Left renal pelvis (tissue), 4 donors: ENCODE data around the gene GSX2. TPM values are rescaled to one million over a fixed set of nuclear protein-coding genes. Genes with fewer than 3 reads are reported as not detected.
"Not testable (repeated sequence)": the region's sequence is repeated elsewhere in the genome, so short reads cannot be mapped to it uniquely, and the experiment has no call there.

Experiments used
- DNase-seq, 4 donors: peaks; one replicate each; pipeline ENCODE4 v3.0.0-alpha.2; 2013; ENCODE audit warnings: low read depth in 4 of 4, low spot score in 3 of 4
- polyA plus RNA-seq, 4 donors: library from polyadenylated mRNA; unstranded; fragments of 120-200 nt; gene quantifications; one replicate each; pipeline ENCODE4 v1.2.1, GENCODE V29; 2013; ENCODE audit not compliant: insufficient read length in 4 of 4

GSX2 gene
- polyA plus RNA-seq = not detected

GRCh38 chr4:54099748-54100574 is at the start of gene GSX2:
Gene GSX2 (plus strand): TSS chr4:54100163. CDS start chr4:54100345, 182 bp downstream.
- DNase-seq = no peak

- no peak for DNase-seq
Observed at GRCh38 chr4:54050214-54050904, 49.6 kb upstream of the GSX2 start.

- DNase-seq = not testable (repeated sequence)
Observed at GRCh38 chr4:54053322-54053721, 46.6 kb upstream of the GSX2 start.

GRCh38 chr4:54054501-54054900 is 45.5 kb upstream of the GSX2 start:
- no peak for DNase-seq

GRCh38 chr4:54055494-54055893 is 44.5 kb upstream of the GSX2 start:
- no peak for DNase-seq

- no peak for DNase-seq
Observed at GRCh38 chr4:54056360-54056759, 43.6 kb upstream of the GSX2 start.

GRCh38 chr4:54058171-54058570 is 41.8 kb upstream of the GSX2 start:
- no peak for DNase-seq

GRCh38 chr4:54060116-54060515 is 39.8 kb upstream of the GSX2 start:
- no peak for DNase-seq

- no peak for DNase-seq
Observed at GRCh38 chr4:54061067-54061466, 38.9 kb upstream of the GSX2 start.

GRCh38 chr4:54061873-54062272 is 38.1 kb upstream of the GSX2 start:
- DNase-seq = no peak

GRCh38 chr4:54062392-54062791 is 37.6 kb upstream of the GSX2 start:
- no peak for DNase-seq

GRCh38 chr4:54063229-54063628 is 36.7 kb upstream of the GSX2 start:
- peak in 1 of 4 donors; percentile 12 for DNase-seq

GRCh38 chr4:54063737-54064316 is 36.1 kb upstream of the GSX2 start:
- DNase-seq = peak in 3 of 4 donors; percentile 17 to 31 (median 26)

GRCh38 chr4:54064317-54065111 is 35.4 kb upstream of the GSX2 start, which contains the start of gene CHIC2:
Gene CHIC2 (minus strand): TSS chr4:54064605. CDS start chr4:54064300, 305 bp downstream.
- peak; percentile 73 to 86 (median 82) for DNase-seq

GRCh38 chr4:54065282-54066087 is 34.5 kb upstream of the GSX2 start:
- DNase-seq = no peak

GRCh38 chr4:54066088-54066415 is 33.9 kb upstream of the GSX2 start:
- DNase-seq = no peak

GRCh38 chr4:54066718-54067129 is 33.2 kb upstream of the GSX2 start:
- DNase-seq = no peak

- DNase-seq = no peak
Observed at GRCh38 chr4:54067166-54067565, 32.8 kb upstream of the GSX2 start.

GRCh38 chr4:54073271-54073880 is 26.6 kb upstream of the GSX2 start:
- DNase-seq = no peak
